H1 (cell line): ENCODE results near the gene TXNDC8. TPM values are rescaled to one million over a fixed set of nuclear protein-coding genes. Genes with fewer than 3 reads are reported as not detected.

Experiments
- CTCF ChIA-PET: fragments of 300-600 bp; sonication (Branson Sonifier 250); formaldehyde crosslinking; loops from one replicate; lab custom pipeline; 2021; ENCODE audit not compliant: partially characterized antibody; lab: Charles Lee
- POLR2A ChIA-PET: fragments of 300-600 bp; sonication (Branson Sonifier 250); formaldehyde crosslinking; loops from one replicate; lab custom pipeline; 2021; ENCODE audit warnings: inconsistent platforms; ENCODE audit not compliant: partially characterized antibody; lab: Charles Lee
- DNase-seq, 2 experiments: peaks; one replicate each; pipeline versions ENCODE4 v3.0.0 to v3.0.0-alpha.2; 2010 to 2022; ENCODE audit warnings: low spot score in 2 of 2, low read depth in 1 of 2, mixed read lengths in 1 of 2
- FAIRE-seq: peaks from 2 replicates; lab custom pipeline; 2011; peaks lifted over from hg19 to GRCh38; lab: Jason Lieb, UNC
- H2AFZ ChIP-seq: 2 replicates; pipeline ENCODE4 v1.8.1; 2012; ENCODE audit warnings: low read length, inconsistent platforms
- H2AK5ac ChIP-seq: 2 replicates; pipeline ENCODE4 v1.6.1; 2013; ENCODE audit warnings: low read depth, low read length
- H2BK120ac ChIP-seq: replicated peaks from 2 replicates; pipeline ENCODE3; 2013; ENCODE audit warnings: low read depth, low read length, inconsistent platforms
- H2BK12ac ChIP-seq: 2 replicates; pipeline ENCODE4 v1.6.1; 2013; ENCODE audit warnings: low read depth, low read length
- H2BK15ac ChIP-seq: 2 replicates; pipeline ENCODE4 v1.6.1; 2013; ENCODE audit warnings: low read length
- H2BK20ac ChIP-seq: 2 replicates; pipeline ENCODE4 v1.6.1; 2013; ENCODE audit warnings: low read length
- H2BK5ac ChIP-seq: 2 replicates; pipeline ENCODE4 v1.6.1; 2013; ENCODE audit warnings: low read depth, low read length
- H3K14ac ChIP-seq: 2 replicates; pipeline ENCODE4 v1.6.1; 2013; ENCODE audit warnings: inconsistent platforms; ENCODE audit not compliant: insufficient read length
- H3K18ac ChIP-seq: 2 replicates; pipeline ENCODE4 v1.6.1; 2013; ENCODE audit warnings: low read length; ENCODE audit errors: extremely low read depth
- H3K23ac ChIP-seq: 2 replicates; pipeline ENCODE4 v1.6.1; 2013; ENCODE audit warnings: inconsistent platforms; ENCODE audit not compliant: insufficient read length
- H3K23me2 ChIP-seq: 2 replicates; pipeline ENCODE4 v1.6.1; 2013; ENCODE audit warnings: low read depth, low read length
- H3K27ac ChIP-seq: 2 replicates; pipeline ENCODE4 v1.6.1; 2011; ENCODE audit warnings: low read depth, low read length, inconsistent platforms
- H3K27me3 ChIP-seq, 4 experiments: replicated peaks in 1 of 4; 1 replicate in 1 of 4; 2 replicates in 3 of 4; pipeline versions ENCODE4 v1.6.1 to v1.8.1; 2011 to 2013; ENCODE audit warnings: low read length in 3 of 4, mild to moderate bottlenecking in 3 of 4, inconsistent platforms in 2 of 4, mixed read lengths in 2 of 4, moderate library complexity in 1 of 4; ENCODE audit not compliant: control insufficient read depth in 3 of 4, insufficient read depth in 3 of 4; ENCODE audit errors: extremely low read depth in 1 of 4
- H3K36me3 ChIP-seq, 4 experiments: 2 replicates each; pipeline versions ENCODE4 v1.6.1 to v1.8.1; 2011 to 2013; ENCODE audit warnings: mild to moderate bottlenecking in 4 of 4, low read length in 3 of 4, moderate library complexity in 2 of 4, control low read depth in 1 of 4, inconsistent platforms in 1 of 4; ENCODE audit not compliant: insufficient read depth in 4 of 4, control insufficient read depth in 2 of 4
- H3K4ac ChIP-seq: replicated peaks from 2 replicates; pipeline ENCODE3; 2013; ENCODE audit warnings: low read length, low read depth, mixed read lengths, inconsistent platforms; ENCODE audit not compliant: insufficient read length
- H3K4me1 ChIP-seq, 4 experiments: replicated peaks in 1 of 4; 1 replicate in 1 of 4; 2 replicates in 3 of 4; pipeline versions ENCODE4 v1.6.1 to v1.8.1; 2011 to 2013; ENCODE audit warnings: low read length in 3 of 4, inconsistent platforms in 2 of 4, mixed read lengths in 1 of 4; ENCODE audit not compliant: insufficient read depth in 4 of 4, control insufficient read depth in 3 of 4
- H3K4me2 ChIP-seq, 2 experiments: 2 replicates each; pipeline versions ENCODE4 v1.6.1 to v1.8.1; 2011 to 2013; ENCODE audit warnings: low read depth in 2 of 2, low read length in 2 of 2, control low read depth in 1 of 2, inconsistent platforms in 1 of 2, mild to moderate bottlenecking in 1 of 2; ENCODE audit not compliant: insufficient read depth in 1 of 2
- H3K4me3 ChIP-seq, 4 experiments: fragments of 200-600, 300-600 bp in 1 of 4; sonication (generic), shearing (Covaris generic), sonication (Bioruptor Twin) in 1 of 4; 2 replicates each; pipeline versions ENCODE4 v1.5.1 to v1.8.1; 2011 to 2016; ENCODE audit warnings: low read length in 4 of 4, low read depth in 3 of 4, control low read depth in 2 of 4, inconsistent platforms in 2 of 4, mild to moderate bottlenecking in 2 of 4, mixed read lengths in 1 of 4, moderate library complexity in 1 of 4; ENCODE audit not compliant: insufficient read depth in 2 of 4; ENCODE audit errors: extremely low read depth in 1 of 4
- H3K56ac ChIP-seq: replicated peaks from 2 replicates; pipeline ENCODE3; 2013; ENCODE audit warnings: low read depth, mild to moderate bottlenecking, mixed read lengths, low read length, inconsistent platforms; ENCODE audit not compliant: insufficient read length
- H3K79me1 ChIP-seq: 2 replicates; pipeline ENCODE4 v1.6.1; 2013; ENCODE audit warnings: low read depth, low read length, control low read depth
- H3K79me2 ChIP-seq, 2 experiments: 2 replicates each; pipeline versions ENCODE4 v1.6.1 to v1.8.1; 2012 to 2013; ENCODE audit warnings: low read length in 2 of 2, mild to moderate bottlenecking in 2 of 2, inconsistent platforms in 1 of 2; ENCODE audit not compliant: insufficient read depth in 2 of 2, control insufficient read depth in 1 of 2
- H3K9ac ChIP-seq, 4 experiments: replicated peaks in 1 of 4; 1 replicate in 1 of 4; 2 replicates in 3 of 4; pipeline versions ENCODE4 v1.6.1 to v1.8.1; 2011 to 2013; ENCODE audit warnings: low read depth in 3 of 4, low read length in 3 of 4, control low read depth in 2 of 4, mild to moderate bottlenecking in 2 of 4, moderate library complexity in 2 of 4, inconsistent platforms in 1 of 4; ENCODE audit errors: extremely low read depth in 1 of 4
- H3K9me3 ChIP-seq, 2 experiments: 2 replicates each; pipeline versions ENCODE4 v1.6.1 to v1.8.1; 2012 to 2013; ENCODE audit warnings: mild to moderate bottlenecking in 2 of 2, moderate library complexity in 2 of 2, control low read depth in 1 of 2, inconsistent platforms in 1 of 2, low read depth in 1 of 2, low read length in 1 of 2, mixed read lengths in 1 of 2; ENCODE audit not compliant: insufficient read depth in 2 of 2
- H4K20me1 ChIP-seq, 2 experiments: replicated peaks in 1 of 2; 2 replicates each; pipeline versions ENCODE3 to v1.8.1; 2011 to 2013; ENCODE audit warnings: inconsistent platforms in 2 of 2, low read length in 2 of 2, mild to moderate bottlenecking in 1 of 2; ENCODE audit not compliant: insufficient read depth in 2 of 2, control insufficient read depth in 1 of 2
- H4K5ac ChIP-seq: 2 replicates; pipeline ENCODE4 v1.6.1; 2013; ENCODE audit warnings: low read length, low read depth, mixed read lengths, inconsistent platforms; ENCODE audit not compliant: insufficient read length
- H4K8ac ChIP-seq: 2 replicates; pipeline ENCODE4 v1.8.0; 2013; ENCODE audit warnings: mild to moderate bottlenecking, moderate library complexity, low read length, inconsistent platforms; ENCODE audit not compliant: insufficient read depth; ENCODE audit errors: extremely low read depth
- H4K91ac ChIP-seq: replicated peaks from 2 replicates; pipeline ENCODE3; 2013; ENCODE audit warnings: low read length, mixed read lengths, inconsistent platforms; ENCODE audit not compliant: insufficient read length
- RBBP5 ChIP-seq: IDR thresholded peaks from 2 replicates; pipeline ENCODE4 v1.7.1; 2012; ENCODE audit warnings: low read depth, mild to moderate bottlenecking, inconsistent platforms, low read length, moderate library complexity, borderline replicate concordance
- SRF ChIP-seq: IDR thresholded peaks from 2 replicates; pipeline ENCODE4 v1.6.1; 2011; ENCODE audit warnings: mild to moderate bottlenecking, low read depth, low read length, moderate library complexity
- WGBS, 2 experiments: shearing (Covaris generic) in 1 of 2; methylation state at CpG; one replicate each; pipeline versions ENCODE4 v1.1.6 to v1.1.7; 2013 to 2015; ENCODE audit warnings: low lambda C conversion rate in 2 of 2, mixed read lengths in 2 of 2, inconsistent platforms in 1 of 2, low coverage in 1 of 2, missing lambda C conversion rate in 1 of 2; ENCODE audit not compliant: insufficient replicate concordance in 2 of 2, insufficient coverage in 1 of 2, insufficient read length in 1 of 2; ENCODE audit errors: extremely low coverage in 1 of 2, missing lambda C conversion rate in 1 of 2; 5-methylcytosine and 5-hydroxymethylcytosine counted together
- polyA plus RNA-seq, 7 experiments: library from polyadenylated mRNA; depleted of rRNA in 3 of 7; stranded (reverse) in 5 of 7; unstranded in 2 of 7; fragments of >200 nt in 5 of 7; fragments of 200-250 nt in 2 of 7; gene quantifications; 1 replicate in 5 of 7; 2 replicates in 1 of 7; 4 replicates in 1 of 7; pipeline versions ENCODE4 v1.2.1 to v1.2.3, GENCODE V29; 2011 to 2013; ENCODE audit warnings: missing spikeins in 2 of 7, mixed read lengths in 2 of 7
- total RNA-seq: library from RNA; stranded (reverse); fragmentation: NEBNext Ultra II Directional; extraction: Animal tissue kit (Norgen Biotek cat#: 25700); gene quantifications from 2 replicates; pipeline ENCODE4 v1.2.1, GENCODE V29; 2021

TXNDC8 gene
- total and polyA plus RNA-seq, 2 of the 8 experiments (the other 6 are each of a cell fraction or from before 2014, with no cell fraction given) = not detected

DNA sequence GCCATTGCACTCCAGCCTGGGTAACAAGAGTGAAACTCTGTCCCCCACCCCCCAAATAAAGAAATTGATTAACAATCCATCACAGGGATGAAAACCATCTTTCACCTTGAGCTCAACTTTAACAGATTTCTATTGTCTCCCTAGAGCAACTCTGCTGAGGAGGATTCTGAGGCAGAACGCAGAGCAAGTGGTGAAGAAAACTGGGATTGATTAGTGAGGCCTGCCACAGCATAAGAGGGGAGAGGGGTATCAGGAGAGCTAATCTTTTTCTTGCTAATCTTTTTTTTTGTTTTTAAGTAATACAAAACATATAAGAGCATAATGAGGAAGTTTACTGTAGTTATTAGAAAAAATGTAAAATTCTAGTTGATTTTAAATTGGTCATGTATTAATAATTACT lies 8.9 kb downstream of the TXNDC8 start:
- Histone ChIP-seq H2BK5ac (no peak overlapping the region), H3K4me1 (no peaks in the 10 kb centered on the region), H3K23me2 (no peaks in the 10 kb centered on the region; the same call in 1 of the 2 replicates), H3K56ac (no peak overlapping the region), H2BK120ac (no peak overlapping the region), H4K8ac (no peak overlapping the region), H2AK5ac (no peak overlapping the region), H3K23ac (no peak overlapping the region), H3K79me1 (no peaks in the 10 kb centered on the region), H2AFZ (no peak overlapping the region), H3K14ac (no peak overlapping the region), H3K36me3 (no peaks in the 10 kb centered on the region), H3K9ac (no peak overlapping the region), H3K4ac (no peak overlapping the region), H3K4me3 (no peak overlapping the region), H3K79me2 (no peaks in the 10 kb centered on the region), H4K20me1 (no peaks in the 10 kb centered on the region), H4K91ac (no peak overlapping the region), H2BK12ac (no peak overlapping the region), H3K18ac (no peak overlapping the region), H3K27me3 (no peaks in the 10 kb centered on the region), H3K4me2 (no peak overlapping the region), H2BK20ac (no peak overlapping the region), H4K5ac (no peak overlapping the region), H3K9me3 (peaks cover 0 to 2% of the 10 kb centered on the region in 2 experiments; a peak in 1 of 4 replicates), H2BK15ac (no peak overlapping the region), H3K27ac (no peak overlapping the region)
- no peak for DNase-seq
- ChIA-PET CTCF (no interaction called here), POLR2A (no interaction called here)
- WGBS, 2 experiments = 58% methylated on average over 1 of the region's 1 CpG; no CpG with 5 or more reads in 1 of the 2 experiments
- TF ChIP-seq SRF (0 out of 2 replicates have a peak, but pooled peaks have one; percentile 20), RBBP5 (no peak)
- no peak for FAIRE-seq
